ENCODE results near the gene ADARB2.
A peak's percentile ranks its signal among the peaks of the same experiment; 100 is the strongest.
"Not testable (repeated sequence)": the region's sequence is repeated elsewhere in the genome, so short reads cannot be mapped to it uniquely, and the experiment has no call there.

Gene ADARB2

GRCh38 chr10:1427521-1428186 lies 309.7 kb downstream of the ADARB2 start:
- DNase-seq (ENCODE audit: low read depth), result not testable (repeated sequence)

GRCh38 chr10:1426786-1427185 lies 310.5 kb downstream of the ADARB2 start:
- no peak for DNase-seq (ENCODE audit: low read depth)

GRCh38 chr10:1425879-1426278 lies 311.4 kb downstream of the ADARB2 start:
- DNase-seq (ENCODE audit: low read depth), result no peak

GRCh38 chr10:1424648-1425047 lies 312.7 kb downstream of the ADARB2 start:
- DNase-seq (ENCODE audit: low read depth), result no peak

- DNase-seq (ENCODE audit: low read depth), result no peak
These were observed 313.6 kb downstream of the ADARB2 start for GRCh38 chr10:1423676-1424253.

- no peak for DNase-seq (ENCODE audit: low read depth)
These were observed 315.1 kb downstream of the ADARB2 start for GRCh38 chr10:1422275-1422674.

- peak; percentile 12 for DNase-seq (ENCODE audit: low read depth)
These were observed 316.5 kb downstream of the ADARB2 start for GRCh38 chr10:1420661-1421362.

GRCh38 chr10:1419796-1420610 lies 317.3 kb downstream of the ADARB2 start:
- no peak for DNase-seq (ENCODE audit: low read depth)

- DNase-seq (ENCODE audit: low read depth), result no peak
These were observed 319.2 kb downstream of the ADARB2 start for GRCh38 chr10:1418031-1418550.

- DNase-seq (ENCODE audit: low read depth), result no peak
These were observed 319.8 kb downstream of the ADARB2 start for GRCh38 chr10:1417574-1417973.

GRCh38 chr10:1416456-1417037 lies 320.8 kb downstream of the ADARB2 start:
- DNase-seq (ENCODE audit: low read depth), result no peak

GRCh38 chr10:1414893-1415292 lies 322.4 kb downstream of the ADARB2 start:
- no peak for DNase-seq (ENCODE audit: low read depth)

GRCh38 chr10:1414346-1414745 lies 323.0 kb downstream of the ADARB2 start:
- not testable (repeated sequence) for DNase-seq (ENCODE audit: low read depth)

GRCh38 chr10:1413823-1414222 lies 323.5 kb downstream of the ADARB2 start:
- no peak for DNase-seq (ENCODE audit: low read depth)

- no peak for DNase-seq (ENCODE audit: low read depth)
These were observed 324.1 kb downstream of the ADARB2 start for GRCh38 chr10:1413256-1413655.

GRCh38 chr10:1412531-1413189 lies 324.7 kb downstream of the ADARB2 start:
- DNase-seq (ENCODE audit: low read depth), result no peak

- DNase-seq (ENCODE audit: low read depth), result no peak
These were observed 325.4 kb downstream of the ADARB2 start for GRCh38 chr10:1411956-1412355.

GRCh38 chr10:1411451-1411850 lies 325.9 kb downstream of the ADARB2 start:
- DNase-seq (ENCODE audit: low read depth), result no peak

GRCh38 chr10:1410469-1411395 lies 326.6 kb downstream of the ADARB2 start:
- no peak for DNase-seq (ENCODE audit: low read depth)

- DNase-seq (ENCODE audit: low read depth), result no peak
These were observed 327.3 kb downstream of the ADARB2 start for GRCh38 chr10:1410032-1410431.

All from T follicular helper cell (primary cell).